ENCODE results near the gene HMGA1. TPM values are rescaled to one million over a fixed set of nuclear protein-coding genes. Genes with fewer than 3 reads are reported as not detected.
A peak's percentile ranks its signal among the peaks of the same experiment; 100 is the strongest.

Gene HMGA1
- total RNA-seq, 1 experiment from 2014 or later = 2,446 TPM

DNA sequence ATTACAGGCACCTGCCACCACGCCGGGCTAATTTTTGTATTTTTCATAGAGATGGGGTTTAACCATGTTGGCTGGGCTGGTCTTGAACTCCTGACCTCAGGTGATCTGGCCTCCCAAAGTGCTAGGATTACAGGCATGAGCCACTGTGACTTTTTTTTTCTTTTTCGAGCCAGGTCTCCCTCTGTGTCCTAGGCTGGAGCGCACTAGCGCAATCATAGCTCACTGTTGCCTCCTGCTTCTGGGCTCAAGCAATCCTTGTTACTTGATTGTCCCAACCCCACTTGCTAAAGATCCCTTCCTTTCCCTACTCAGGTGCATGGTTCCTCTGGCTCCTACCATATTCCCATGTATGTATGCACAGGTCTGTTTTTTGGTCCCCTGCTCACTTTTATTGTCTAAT is 39.5 kb downstream of the HMGA1 start:
- POLR2A ChIA-PET = no interaction called here
- H3K4me1 Mint-ChIP-seq = peaks cover 5% of the 10 kb centered on the region
- no peaks in the 10 kb centered on the region for H3K9me3 Mint-ChIP-seq
- no peaks in the 10 kb centered on the region for H3K27me3 Mint-ChIP-seq (ENCODE audit: low read depth)
- TF ChIP-seq NR1H2 (CRISPR knock-in tag; IDR thresholded peaks at IDR 0.05) (no peak), ESRRA (CRISPR knock-in tag; IDR thresholded peaks at IDR 0.05; ENCODE audit: borderline replicate concordance) (no peak)
- TF ChIP-seq, protein P1, sequence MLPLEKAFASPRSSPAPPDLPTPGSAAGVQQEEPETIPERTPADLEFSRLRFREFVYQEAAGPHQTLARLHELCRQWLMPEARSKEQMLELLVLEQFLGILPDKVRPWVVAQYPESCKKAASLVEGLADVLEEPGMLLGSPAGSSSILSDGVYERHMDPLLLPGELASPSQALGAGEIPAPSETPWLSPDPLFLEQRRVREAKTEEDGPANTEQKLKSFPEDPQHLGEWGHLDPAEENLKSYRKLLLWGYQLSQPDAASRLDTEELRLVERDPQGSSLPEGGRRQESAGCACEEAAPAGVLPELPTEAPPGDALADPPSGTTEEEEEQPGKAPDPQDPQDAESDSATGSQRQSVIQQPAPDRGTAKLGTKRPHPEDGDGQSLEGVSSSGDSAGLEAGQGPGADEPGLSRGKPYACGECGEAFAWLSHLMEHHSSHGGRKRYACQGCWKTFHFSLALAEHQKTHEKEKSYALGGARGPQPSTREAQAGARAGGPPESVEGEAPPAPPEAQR (CRISPR knock-in tag; IDR thresholded peaks at IDR 0.05) = no peak
- no peak overlapping the region for H3K4me3 Mint-ChIP-seq
- no peak overlapping the region; the same call in 1 of the 2 replicates for H3K27ac Mint-ChIP-seq
- H3K36me3 Mint-ChIP-seq = 0 out of 2 replicates have a peak, but pooled peaks cover 3% of the 10 kb centered on the region
- no peak for DNase-seq (ENCODE audit: low spot score)
- CTCF ChIA-PET = interaction anchor here (1.0 to 1.2 kb wide), 2 partner anchors 26 to 113 kb away, joined by 3 read pairs; no protein-coding TSS in a partner anchor
- ATAC-seq = no peak

DNA sequence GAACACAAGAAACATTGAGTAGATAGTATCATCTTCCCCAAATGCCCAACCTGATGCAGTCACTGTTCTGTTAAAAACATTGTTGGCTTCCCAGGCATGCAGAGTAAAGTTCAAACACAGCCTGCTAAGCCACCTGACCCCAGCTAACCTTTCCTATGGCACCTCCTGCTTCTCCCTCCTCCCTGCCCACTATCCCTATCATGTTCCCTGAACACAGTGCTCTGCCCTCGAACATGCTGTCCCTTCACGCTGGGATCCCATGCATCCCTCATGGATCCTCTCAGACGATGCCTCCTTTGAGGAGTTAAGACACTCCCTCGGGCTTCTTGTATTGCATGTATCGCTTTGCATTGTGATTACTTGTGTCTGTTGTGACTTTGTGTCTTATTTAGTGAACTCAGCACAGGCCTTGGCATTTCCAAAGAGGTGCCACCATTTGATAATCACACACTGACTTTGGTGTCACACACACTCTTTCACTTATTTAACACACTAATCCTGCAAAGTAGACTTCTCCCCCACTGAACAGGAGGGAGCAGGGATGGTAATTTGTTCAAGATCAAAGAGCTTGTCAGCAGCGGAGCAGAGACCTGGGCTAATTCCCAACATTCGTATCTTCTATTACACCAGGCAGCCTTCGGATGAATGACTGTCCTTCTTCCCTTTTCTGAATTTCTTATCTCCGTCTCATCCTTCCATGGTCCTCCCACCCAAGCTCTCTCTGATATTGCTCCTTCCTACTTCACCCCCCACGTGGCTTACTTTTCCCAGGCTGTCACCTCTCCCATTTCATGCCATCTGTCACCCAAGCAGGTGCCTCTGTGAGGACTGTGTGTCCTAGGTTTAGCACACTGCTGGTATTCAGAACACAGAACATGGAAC is 40.4 kb downstream of the HMGA1 start:
- H3K27me3 Mint-ChIP-seq (ENCODE audit: low read depth) = no peaks in the 10 kb centered on the region
- TF ChIP-seq FOXP1 (CRISPR knock-in tag; IDR thresholded peaks at IDR 0.05; ENCODE audit: borderline replicate concordance) (no peak), SMAD4 (CRISPR knock-in tag; IDR thresholded peaks at IDR 0.05) (no peak), SMAD3 (CRISPR knock-in tag; IDR thresholded peaks at IDR 0.05; ENCODE audit: borderline replicate concordance) (no peak), KAT7 (CRISPR knock-in tag; IDR thresholded peaks at IDR 0.05; ENCODE audit: borderline replicate concordance) (no peak), ZBTB21 (CRISPR knock-in tag; IDR thresholded peaks at IDR 0.05; ENCODE audit: borderline replicate concordance) (no peak), ZNF416 (CRISPR knock-in tag; IDR thresholded peaks at IDR 0.05) (no peak), SOX15 (CRISPR knock-in tag; IDR thresholded peaks at IDR 0.05) (no peak)
- TF ChIP-seq, protein P2, sequence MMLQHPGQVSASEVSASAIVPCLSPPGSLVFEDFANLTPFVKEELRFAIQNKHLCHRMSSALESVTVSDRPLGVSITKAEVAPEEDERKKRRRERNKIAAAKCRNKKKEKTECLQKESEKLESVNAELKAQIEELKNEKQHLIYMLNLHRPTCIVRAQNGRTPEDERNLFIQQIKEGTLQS (CRISPR knock-in tag; conservative IDR thresholded peaks at IDR 0.05) = no peak
- TF ChIP-seq, protein P3, sequence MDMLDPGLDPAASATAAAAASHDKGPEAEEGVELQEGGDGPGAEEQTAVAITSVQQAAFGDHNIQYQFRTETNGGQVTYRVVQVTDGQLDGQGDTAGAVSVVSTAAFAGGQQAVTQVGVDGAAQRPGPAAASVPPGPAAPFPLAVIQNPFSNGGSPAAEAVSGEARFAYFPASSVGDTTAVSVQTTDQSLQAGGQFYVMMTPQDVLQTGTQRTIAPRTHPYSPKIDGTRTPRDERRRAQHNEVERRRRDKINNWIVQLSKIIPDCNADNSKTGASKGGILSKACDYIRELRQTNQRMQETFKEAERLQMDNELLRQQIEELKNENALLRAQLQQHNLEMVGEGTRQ (CRISPR knock-in tag; IDR thresholded peaks at IDR 0.05) = no peak
- TF ChIP-seq, protein P4, sequence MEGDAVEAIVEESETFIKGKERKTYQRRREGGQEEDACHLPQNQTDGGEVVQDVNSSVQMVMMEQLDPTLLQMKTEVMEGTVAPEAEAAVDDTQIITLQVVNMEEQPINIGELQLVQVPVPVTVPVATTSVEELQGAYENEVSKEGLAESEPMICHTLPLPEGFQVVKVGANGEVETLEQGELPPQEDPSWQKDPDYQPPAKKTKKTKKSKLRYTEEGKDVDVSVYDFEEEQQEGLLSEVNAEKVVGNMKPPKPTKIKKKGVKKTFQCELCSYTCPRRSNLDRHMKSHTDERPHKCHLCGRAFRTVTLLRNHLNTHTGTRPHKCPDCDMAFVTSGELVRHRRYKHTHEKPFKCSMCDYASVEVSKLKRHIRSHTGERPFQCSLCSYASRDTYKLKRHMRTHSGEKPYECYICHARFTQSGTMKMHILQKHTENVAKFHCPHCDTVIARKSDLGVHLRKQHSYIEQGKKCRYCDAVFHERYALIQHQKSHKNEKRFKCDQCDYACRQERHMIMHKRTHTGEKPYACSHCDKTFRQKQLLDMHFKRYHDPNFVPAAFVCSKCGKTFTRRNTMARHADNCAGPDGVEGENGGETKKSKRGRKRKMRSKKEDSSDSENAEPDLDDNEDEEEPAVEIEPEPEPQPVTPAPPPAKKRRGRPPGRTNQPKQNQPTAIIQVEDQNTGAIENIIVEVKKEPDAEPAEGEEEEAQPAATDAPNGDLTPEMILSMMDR (IDR thresholded peaks at IDR 0.05) = no peak
- TF ChIP-seq, protein P5, sequence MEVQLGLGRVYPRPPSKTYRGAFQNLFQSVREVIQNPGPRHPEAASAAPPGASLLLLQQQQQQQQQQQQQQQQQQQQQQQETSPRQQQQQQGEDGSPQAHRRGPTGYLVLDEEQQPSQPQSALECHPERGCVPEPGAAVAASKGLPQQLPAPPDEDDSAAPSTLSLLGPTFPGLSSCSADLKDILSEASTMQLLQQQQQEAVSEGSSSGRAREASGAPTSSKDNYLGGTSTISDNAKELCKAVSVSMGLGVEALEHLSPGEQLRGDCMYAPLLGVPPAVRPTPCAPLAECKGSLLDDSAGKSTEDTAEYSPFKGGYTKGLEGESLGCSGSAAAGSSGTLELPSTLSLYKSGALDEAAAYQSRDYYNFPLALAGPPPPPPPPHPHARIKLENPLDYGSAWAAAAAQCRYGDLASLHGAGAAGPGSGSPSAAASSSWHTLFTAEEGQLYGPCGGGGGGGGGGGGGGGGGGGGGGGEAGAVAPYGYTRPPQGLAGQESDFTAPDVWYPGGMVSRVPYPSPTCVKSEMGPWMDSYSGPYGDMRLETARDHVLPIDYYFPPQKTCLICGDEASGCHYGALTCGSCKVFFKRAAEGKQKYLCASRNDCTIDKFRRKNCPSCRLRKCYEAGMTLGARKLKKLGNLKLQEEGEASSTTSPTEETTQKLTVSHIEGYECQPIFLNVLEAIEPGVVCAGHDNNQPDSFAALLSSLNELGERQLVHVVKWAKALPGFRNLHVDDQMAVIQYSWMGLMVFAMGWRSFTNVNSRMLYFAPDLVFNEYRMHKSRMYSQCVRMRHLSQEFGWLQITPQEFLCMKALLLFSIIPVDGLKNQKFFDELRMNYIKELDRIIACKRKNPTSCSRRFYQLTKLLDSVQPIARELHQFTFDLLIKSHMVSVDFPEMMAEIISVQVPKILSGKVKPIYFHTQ (CRISPR knock-in tag; IDR thresholded peaks at IDR 0.05) = no peak
- TF ChIP-seq, protein P6, sequence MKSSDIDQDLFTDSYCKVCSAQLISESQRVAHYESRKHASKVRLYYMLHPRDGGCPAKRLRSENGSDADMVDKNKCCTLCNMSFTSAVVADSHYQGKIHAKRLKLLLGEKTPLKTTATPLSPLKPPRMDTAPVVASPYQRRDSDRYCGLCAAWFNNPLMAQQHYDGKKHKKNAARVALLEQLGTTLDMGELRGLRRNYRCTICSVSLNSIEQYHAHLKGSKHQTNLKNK (CRISPR knock-in tag; IDR thresholded peaks at IDR 0.05) = no peak
- TF ChIP-seq, protein P7, sequence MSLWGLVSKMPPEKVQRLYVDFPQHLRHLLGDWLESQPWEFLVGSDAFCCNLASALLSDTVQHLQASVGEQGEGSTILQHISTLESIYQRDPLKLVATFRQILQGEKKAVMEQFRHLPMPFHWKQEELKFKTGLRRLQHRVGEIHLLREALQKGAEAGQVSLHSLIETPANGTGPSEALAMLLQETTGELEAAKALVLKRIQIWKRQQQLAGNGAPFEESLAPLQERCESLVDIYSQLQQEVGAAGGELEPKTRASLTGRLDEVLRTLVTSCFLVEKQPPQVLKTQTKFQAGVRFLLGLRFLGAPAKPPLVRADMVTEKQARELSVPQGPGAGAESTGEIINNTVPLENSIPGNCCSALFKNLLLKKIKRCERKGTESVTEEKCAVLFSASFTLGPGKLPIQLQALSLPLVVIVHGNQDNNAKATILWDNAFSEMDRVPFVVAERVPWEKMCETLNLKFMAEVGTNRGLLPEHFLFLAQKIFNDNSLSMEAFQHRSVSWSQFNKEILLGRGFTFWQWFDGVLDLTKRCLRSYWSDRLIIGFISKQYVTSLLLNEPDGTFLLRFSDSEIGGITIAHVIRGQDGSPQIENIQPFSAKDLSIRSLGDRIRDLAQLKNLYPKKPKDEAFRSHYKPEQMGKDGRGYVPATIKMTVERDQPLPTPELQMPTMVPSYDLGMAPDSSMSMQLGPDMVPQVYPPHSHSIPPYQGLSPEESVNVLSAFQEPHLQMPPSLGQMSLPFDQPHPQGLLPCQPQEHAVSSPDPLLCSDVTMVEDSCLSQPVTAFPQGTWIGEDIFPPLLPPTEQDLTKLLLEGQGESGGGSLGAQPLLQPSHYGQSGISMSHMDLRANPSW (CRISPR knock-in tag; conservative IDR thresholded peaks at IDR 0.05; ENCODE audit: low read depth) = no peak
- TF ChIP-seq, protein P8, sequence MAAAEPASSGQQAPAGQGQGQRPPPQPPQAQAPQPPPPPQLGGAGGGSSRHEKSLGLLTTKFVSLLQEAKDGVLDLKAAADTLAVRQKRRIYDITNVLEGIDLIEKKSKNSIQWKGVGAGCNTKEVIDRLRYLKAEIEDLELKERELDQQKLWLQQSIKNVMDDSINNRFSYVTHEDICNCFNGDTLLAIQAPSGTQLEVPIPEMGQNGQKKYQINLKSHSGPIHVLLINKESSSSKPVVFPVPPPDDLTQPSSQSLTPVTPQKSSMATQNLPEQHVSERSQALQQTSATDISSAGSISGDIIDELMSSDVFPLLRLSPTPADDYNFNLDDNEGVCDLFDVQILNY (CRISPR knock-in tag; IDR thresholded peaks at IDR 0.05) = no peak
- TF ChIP-seq, protein P9, sequence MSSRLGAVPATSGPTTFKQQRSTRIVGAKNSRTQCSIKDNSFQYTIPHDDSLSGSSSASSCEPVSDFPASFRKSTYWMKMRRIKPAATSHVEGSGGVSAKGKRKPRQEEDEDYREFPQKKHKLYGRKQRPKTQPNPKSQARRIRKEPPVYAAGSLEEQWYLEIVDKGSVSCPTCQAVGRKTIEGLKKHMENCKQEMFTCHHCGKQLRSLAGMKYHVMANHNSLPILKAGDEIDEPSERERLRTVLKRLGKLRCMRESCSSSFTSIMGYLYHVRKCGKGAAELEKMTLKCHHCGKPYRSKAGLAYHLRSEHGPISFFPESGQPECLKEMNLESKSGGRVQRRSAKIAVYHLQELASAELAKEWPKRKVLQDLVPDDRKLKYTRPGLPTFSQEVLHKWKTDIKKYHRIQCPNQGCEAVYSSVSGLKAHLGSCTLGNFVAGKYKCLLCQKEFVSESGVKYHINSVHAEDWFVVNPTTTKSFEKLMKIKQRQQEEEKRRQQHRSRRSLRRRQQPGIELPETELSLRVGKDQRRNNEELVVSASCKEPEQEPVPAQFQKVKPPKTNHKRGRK (CRISPR knock-in tag; IDR thresholded peaks at IDR 0.05; ENCODE audit: borderline replicate concordance) = no peak
- ATAC-seq (no peak), DNase-seq (ENCODE audit: low spot score) (no peak)
- ChIA-PET POLR2A (no interaction called here), CTCF (interaction anchor here (1.0 to 1.2 kb wide), 2 partner anchors 27 to 114 kb away, joined by 3 read pairs; no protein-coding TSS in a partner anchor)
- H3K9me3 Mint-ChIP-seq = no peaks in the 10 kb centered on the region
- no peak overlapping the region for H3K4me3 Mint-ChIP-seq
- peaks cover 5% of the 10 kb centered on the region for H3K4me1 Mint-ChIP-seq
- 0 out of 2 replicates have a peak, but pooled peaks cover 3% of the 10 kb centered on the region for H3K36me3 Mint-ChIP-seq
- peak overlapping the region; percentile 28; the same call in 1 of the 2 replicates for H3K27ac Mint-ChIP-seq

All from WTC11 (cell line).